Left kidney (tissue), 8 donors: ENCODE results near the gene RNF167. TPM values are rescaled to one million over a fixed set of nuclear protein-coding genes. Genes with fewer than 3 reads are reported as not detected.

Source experiments
- DNase-seq: peaks from one replicate; pipeline ENCODE4 v3.0.0-alpha.2; 2013
- long read RNA-seq, 8 donors: transcript quantifications; one replicate each; lab custom pipeline, GENCODE V29; 2026
- polyA plus RNA-seq: library from polyadenylated mRNA; unstranded; fragments of 120-200 nt; gene quantifications from one replicate; pipeline ENCODE4 v1.2.1, GENCODE V29; 2013; ENCODE audit not compliant: insufficient read length

The RNF167 gene
- 136 TPM for polyA plus RNA-seq
- long read RNA-seq, donor 1, transcript RNF167-213 (3 exons, 619 nt) = minor isoform, 8 of 2,672 reads
- long read RNA-seq, donor 1, transcript RNF167-211 (9 exons, 1,757 nt) = major isoform, 10 of 2,672 reads
- long read RNA-seq, donor 1, partial matches to known transcripts = 2,585 of 2,672 reads
- long read RNA-seq, donor 1, other reads (novel, unspliced or antisense) = 60 of 2,672 reads
- long read RNA-seq, donor 2, transcript RNF167-210 (2 exons, 440 nt) = minor isoform, 6 of 57 reads
- long read RNA-seq, donor 2, transcript RNF167-211 (9 exons, 1,757 nt) = major isoform, 19 of 57 reads
- long read RNA-seq, donor 2, transcript RNF167-201 (10 exons, 1,915 nt) = minor isoform, 6 of 57 reads
- long read RNA-seq, donor 2, partial matches to known transcripts = 22 of 57 reads
- long read RNA-seq, donor 2, other reads (novel, unspliced or antisense) = 0 of 57 reads
- long read RNA-seq, donor 3, transcript RNF167-211 (9 exons, 1,757 nt) = major isoform, 14 of 57 reads
- long read RNA-seq, donor 3, transcript RNF167-201 (10 exons, 1,915 nt) = minor isoform, 6 of 57 reads
- long read RNA-seq, donor 3, partial matches to known transcripts = 28 of 57 reads
- long read RNA-seq, donor 3, other reads (novel, unspliced or antisense) = 0 of 57 reads
- long read RNA-seq, donor 4, partial matches to known transcripts = 86 of 236 reads
- long read RNA-seq, donor 4, other reads (novel, unspliced or antisense) = 146 of 236 reads
- long read RNA-seq, donor 5, transcript RNF167-210 (2 exons, 440 nt) = minor isoform, 6 of 34 reads
- long read RNA-seq, donor 5, transcript RNF167-201 (10 exons, 1,915 nt) = minor isoform, 8 of 34 reads
- long read RNA-seq, donor 5, transcript RNF167-211 (9 exons, 1,757 nt) = major isoform, 13 of 34 reads
- long read RNA-seq, donor 5, partial matches to known transcripts = 0 of 34 reads
- long read RNA-seq, donor 5, other reads (novel, unspliced or antisense) = 0 of 34 reads
- long read RNA-seq, donor 6, transcript RNF167-211 (9 exons, 1,757 nt) = major isoform, 6 of 66 reads
- long read RNA-seq, donor 6, transcript RNF167-213 (3 exons, 619 nt) = major isoform, 6 of 66 reads
- long read RNA-seq, donor 6, transcript RNF167-210 (2 exons, 440 nt) = major isoform, 6 of 66 reads
- long read RNA-seq, donor 6, partial matches to known transcripts = 43 of 66 reads
- long read RNA-seq, donor 6, other reads (novel, unspliced or antisense) = 0 of 66 reads
- long read RNA-seq, donor 7, transcript RNF167-201 (10 exons, 1,915 nt) = major isoform, 17 of 53 reads
- long read RNA-seq, donor 7, transcript RNF167-211 (9 exons, 1,757 nt) = minor isoform, 12 of 53 reads
- long read RNA-seq, donor 7, partial matches to known transcripts = 11 of 53 reads
- long read RNA-seq, donor 7, other reads (novel, unspliced or antisense) = 0 of 53 reads
- long read RNA-seq, donor 8, transcript RNF167-211 (9 exons, 1,757 nt) = major isoform, 9 of 627 reads
- long read RNA-seq, donor 8, partial matches to known transcripts = 165 of 627 reads
- long read RNA-seq, donor 8, other reads (novel, unspliced or antisense) = 451 of 627 reads

- peak; percentile 100 for DNase-seq
Observed at GRCh38 chr17:4939796-4940554, at the start of gene RNF167, which contains the start of gene SLC25A11. RNF167 (plus strand) TSS chr17:4940268; CDS start chr17:4940910, 642 bp downstream. SLC25A11 (minus strand) TSS chr17:4940046; CDS start chr17:4939910, 136 bp downstream.

- no peak for DNase-seq
Observed at GRCh38 chr17:4891411-4892410, 48.4 kb upstream of the RNF167 start.

- peak; percentile 61 for DNase-seq
Observed at GRCh38 chr17:4892499-4893221, 47.4 kb upstream of the RNF167 start.

- no peak for DNase-seq
Observed at GRCh38 chr17:4893272-4893671, 46.8 kb upstream of the RNF167 start.

- DNase-seq = no peak
Observed at GRCh38 chr17:4893721-4894560, 46.1 kb upstream of the RNF167 start.

GRCh38 chr17:4895121-4895520, 44.9 kb upstream of the RNF167 start:
- DNase-seq = no peak

GRCh38 chr17:4895657-4896331, 44.3 kb upstream of the RNF167 start:
- no peak for DNase-seq

- no peak for DNase-seq
Observed at GRCh38 chr17:4896332-4897197, 43.5 kb upstream of the RNF167 start.

- DNase-seq = no peak
Observed at GRCh38 chr17:4897198-4897687, 42.8 kb upstream of the RNF167 start.

- no peak for DNase-seq
Observed at GRCh38 chr17:4897785-4898184, 42.3 kb upstream of the RNF167 start.

GRCh38 chr17:4898351-4898750, 41.7 kb upstream of the RNF167 start:
- DNase-seq = no peak

- DNase-seq = no peak
Observed at GRCh38 chr17:4898927-4899326, 41.1 kb upstream of the RNF167 start.

- DNase-seq = peak; percentile 68
Observed at GRCh38 chr17:4899341-4900230, 40.5 kb upstream of the RNF167 start, which contains the start of gene C17orf107. C17orf107 (plus strand) TSS chr17:4899536; CDS start chr17:4899763, 227 bp downstream.
